Activated gamma-delta T cell treated with anti-CD3 and anti-CD28 coated beads, Interleukin-2, amount 50 U/mL, for 16 hours (primary cell): Measurements from ENCODE around the gene UPB1.
A peak's percentile ranks its signal among the peaks of the same experiment; 100 is the strongest.
"Not testable (repeated sequence)": the region's sequence is repeated elsewhere in the genome, so short reads cannot be mapped to it uniquely, and the experiment has no call there.

Experiments used
- DNase-seq: peaks from one replicate; pipeline ENCODE4 v3.0.0-alpha.2; 2020; ENCODE audit warnings: low read depth

The UPB1 gene

GRCh38 chr22:24535348-24535747, 40.2 kb downstream of the UPB1 start:
- DNase-seq = no peak

DNA sequence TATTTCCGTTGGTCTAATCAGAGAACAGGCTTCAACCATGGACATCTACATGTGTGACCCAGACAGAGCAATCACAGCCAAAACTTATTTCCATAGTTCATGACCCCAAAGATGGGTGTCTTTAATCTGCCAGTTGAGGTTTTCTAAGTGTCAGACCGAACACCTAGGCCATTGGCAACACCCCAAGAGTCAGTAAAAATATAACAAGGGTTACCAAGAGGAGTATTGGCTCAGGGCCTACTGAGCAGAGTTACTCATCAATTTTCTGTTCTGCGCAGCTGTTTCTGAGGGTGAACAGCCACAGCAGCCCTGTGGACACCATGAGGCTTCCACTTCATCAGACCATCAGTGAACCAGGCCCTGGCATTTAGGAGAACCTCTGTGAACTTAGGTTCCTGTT, 41.0 kb downstream of the UPB1 start:
- DNase-seq = no peak

DNA sequence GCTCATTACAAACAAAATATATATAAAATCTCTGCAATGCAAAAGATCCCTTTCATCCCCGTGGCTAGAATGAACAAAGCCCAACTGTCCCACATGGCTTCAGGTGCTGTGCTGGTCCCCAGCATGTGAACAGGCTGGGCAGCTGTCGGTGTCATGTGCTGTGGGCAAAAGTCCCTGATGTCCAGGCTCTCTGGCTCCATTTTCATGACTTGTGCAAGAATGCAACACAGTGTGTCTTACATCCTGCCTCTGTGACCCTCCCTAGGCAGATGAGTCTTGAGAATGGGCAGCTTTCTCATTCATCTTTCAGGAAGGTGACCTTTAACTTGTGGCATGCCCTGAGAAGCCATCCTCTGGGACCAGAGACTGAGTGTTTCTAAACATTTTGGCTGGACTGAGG, 45.3 kb downstream of the UPB1 start:
- DNase-seq = no peak

DNA sequence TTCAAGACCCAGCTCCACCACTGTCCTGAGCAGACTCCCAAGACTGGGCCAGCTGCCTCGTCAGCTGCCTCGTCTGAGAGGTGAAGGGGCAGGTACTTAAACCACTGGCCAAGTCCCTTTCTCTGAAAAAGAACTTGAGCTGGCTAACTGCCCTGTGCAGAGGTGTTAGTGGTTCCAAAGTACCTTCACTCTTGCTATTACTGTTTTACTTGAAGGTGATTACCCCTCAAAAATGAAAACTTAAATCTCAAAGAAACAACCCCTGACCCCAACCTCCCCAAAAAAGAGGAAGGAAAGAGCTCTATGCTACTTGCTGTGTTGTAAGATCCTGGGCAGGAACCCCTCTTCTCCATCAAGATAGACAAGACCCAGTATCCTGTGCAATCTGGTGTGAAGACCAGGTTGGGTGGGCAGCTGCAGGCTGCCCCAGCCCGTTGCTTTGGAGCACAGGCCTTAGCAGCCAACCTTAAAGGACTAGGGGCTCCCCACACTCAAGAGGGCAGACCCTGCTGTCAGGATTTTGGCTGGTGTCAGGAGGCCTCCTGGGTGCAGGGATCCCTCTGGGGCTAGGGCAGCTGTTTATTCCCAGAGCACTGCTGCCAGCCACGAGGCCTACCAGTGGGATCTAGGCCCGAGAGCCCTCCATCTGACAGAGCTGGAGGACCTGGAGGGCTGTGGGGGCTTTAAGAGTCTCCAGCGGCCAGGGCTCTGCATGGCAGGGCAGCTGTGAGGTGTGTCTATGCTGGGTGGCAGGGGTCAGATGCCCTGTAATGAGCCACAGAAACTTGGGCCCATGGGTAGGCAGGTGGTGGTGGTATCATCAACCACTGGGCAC, 46.8 kb downstream of the UPB1 start:
- DNase-seq = no peak

DNA sequence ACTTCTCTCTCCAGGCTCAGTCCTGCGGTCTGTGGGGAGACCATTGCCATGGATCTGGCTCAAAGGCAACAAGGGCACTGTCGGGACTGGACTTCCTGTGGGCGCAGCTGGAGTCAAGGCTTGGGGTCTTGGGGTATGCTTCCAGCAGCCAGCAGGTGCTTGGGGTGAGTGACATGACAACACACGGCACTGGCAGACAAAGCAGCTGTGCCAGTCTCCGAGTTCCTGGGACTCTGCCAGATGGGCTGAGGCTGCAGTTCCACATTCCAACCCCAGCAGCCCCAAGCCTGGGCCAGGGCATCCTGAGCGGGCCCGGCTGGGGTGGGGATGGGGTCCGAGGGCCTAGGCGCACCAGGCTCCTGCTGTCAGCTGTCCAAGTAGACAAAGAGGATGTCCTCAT, 47.5 kb downstream of the UPB1 start:
- no peak for DNase-seq

GRCh38 chr22:24543185-24543601, 48.1 kb downstream of the UPB1 start:
- no peak for DNase-seq

GRCh38 chr22:24543679-24544243, 48.6 kb downstream of the UPB1 start:
- no peak for DNase-seq

- DNase-seq = no peak
These were observed 53.7 kb downstream of the UPB1 start for GRCh38 chr22:24548812-24549211.

DNA sequence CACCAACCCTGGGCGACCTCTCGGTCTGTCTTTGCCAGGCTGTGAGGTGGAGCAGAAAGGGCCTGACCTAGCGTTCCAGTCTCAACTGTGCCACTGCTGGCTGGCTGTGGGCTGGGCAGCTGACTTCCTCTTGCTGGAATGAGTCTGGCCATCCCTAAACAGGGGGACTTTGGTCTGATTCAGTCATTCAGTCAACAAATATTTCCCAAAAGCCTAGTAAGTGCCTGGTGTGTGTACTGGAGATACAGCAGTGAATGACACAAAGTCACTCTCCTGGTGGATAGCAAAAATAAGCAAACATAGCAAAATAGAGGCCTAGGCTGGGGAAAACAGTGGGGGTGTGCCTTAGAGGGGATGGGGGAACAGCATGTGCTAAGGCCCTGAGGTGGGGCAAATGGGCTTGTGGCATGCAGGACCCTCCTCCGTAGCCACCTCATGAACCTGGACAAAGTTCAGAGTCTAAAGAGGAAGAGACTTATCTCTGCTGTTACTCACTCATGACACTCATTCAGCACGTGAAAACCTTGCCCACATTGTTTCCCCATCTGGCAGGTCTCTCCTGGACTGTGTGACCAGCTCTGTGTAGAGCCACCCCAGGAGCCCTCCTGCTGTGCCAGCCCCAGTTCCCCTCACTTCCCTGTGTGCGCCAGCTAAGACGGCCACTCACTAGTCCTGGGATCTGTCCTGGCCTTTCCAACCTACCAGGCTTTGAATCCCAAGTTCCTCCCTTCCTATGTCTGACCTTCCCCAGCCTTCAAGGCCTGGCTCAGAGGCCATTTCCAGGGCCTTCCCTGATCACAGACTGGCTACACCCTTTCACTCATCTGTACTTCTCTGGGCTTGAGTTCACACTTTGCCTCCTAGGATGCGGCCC, 55.1 kb downstream of the UPB1 start:
- no peak for DNase-seq

DNA sequence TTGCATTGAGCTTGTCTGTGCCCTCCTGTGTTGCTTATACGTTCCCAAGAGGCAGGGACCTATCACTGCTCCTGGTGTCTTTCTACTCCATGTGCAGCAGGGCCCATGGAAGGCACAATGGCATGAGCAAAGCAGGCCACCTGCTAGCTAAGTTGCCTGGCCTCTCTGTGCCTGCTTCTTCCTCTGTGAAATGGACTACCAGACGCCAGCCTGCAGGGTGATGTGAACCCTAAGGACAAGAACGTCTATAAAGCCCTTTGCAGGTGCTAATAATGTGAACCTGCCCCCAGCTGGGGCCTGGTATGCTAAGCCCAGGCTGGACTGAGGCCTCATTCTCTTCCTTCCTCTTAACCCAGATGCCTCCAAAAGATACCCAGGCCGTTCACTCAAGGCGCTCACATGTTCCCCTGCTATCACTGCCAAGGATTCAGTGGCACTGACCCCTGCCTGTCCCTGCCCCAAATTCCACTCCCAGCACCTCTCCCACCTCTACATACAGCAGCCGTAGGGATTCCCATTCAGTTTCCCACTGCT, 55.8 kb downstream of the UPB1 start:
- DNase-seq = no peak

DNA sequence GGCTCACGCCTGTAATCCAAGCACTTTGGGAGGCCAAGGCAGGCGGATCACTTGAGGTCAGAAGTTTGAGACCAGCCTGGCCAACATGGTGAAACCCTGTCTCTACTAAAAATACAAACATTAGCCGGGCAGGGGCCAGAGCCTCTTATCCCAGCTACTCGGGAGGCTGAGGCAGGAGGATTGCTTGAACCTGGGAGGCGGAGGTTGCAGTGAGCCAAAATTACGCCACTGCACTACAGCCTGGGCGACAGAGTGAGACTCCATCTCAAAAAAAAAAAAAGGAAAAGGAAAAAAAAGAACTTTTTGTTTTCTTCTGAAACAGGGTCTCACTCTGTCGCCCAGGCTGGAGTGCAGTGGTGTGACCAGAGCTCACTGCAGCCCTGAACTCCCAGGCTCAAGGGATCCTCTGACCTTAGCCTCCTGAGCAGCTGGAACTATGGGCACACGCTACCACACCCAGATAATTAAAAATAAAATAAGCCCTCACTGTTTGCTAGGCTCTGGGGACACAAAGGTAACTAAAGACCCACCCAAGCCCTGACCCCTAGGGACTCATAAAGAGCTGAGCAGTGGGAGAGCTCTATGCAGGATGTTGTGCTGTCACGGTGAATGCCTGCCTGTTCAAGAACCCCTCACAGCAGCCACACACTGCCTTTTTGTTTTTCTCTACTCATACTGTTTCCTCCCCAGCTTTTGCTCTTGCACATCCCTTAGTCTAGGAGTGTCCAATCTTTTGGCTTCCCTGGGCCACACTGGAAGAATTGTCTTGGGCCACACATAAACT, 57.6 kb downstream of the UPB1 start:
- DNase-seq = not testable (repeated sequence)

GRCh38 chr22:24553597-24554312, 58.6 kb downstream of the UPB1 start:
- no peak for DNase-seq

DNA sequence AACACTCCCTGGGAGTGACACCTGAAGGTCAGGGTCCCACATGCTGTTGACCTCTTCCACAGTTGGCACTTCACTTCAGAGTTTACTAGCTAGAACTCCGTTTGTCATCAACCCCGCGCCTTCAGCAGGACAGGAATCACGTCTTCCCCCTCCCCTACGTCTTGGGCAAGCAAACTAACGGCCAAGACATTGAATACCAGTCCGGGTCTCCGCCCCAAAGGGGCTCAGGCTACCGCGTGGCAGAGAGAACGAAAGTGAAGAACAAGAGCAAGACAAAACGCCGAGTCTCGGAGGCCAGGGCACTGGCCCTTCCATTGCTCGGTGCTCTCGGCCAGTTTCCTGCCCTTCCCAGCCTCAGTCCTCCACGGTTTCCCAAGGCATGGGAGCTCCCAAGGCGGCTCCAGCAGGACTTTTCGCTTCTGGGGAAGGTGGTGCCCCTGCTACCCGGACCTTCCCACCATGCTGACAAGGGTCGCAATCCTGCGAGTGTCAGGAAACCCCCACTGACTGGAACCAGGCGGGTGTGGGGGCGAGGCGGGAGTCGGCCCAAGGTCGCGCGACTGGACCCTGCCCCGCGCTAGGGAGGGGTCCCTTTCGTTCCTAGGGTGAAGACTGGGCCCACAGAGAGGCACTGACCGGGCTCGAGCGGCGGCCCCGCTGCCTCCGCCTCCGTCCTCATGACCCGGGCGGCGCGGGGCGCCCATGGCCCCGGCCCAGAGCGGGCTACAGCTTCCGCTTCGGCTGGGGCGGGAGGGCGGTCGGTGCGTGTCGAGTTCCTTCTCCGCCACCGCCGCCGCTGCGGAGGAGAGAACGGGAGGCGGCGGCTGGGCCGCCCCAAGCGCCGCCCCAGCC, 59.4 kb downstream of the UPB1 start, which contains the start of gene GUCD1:
Gene GUCD1, minus strand, starts transcription at position 826 of the 852 bp plus-strand sequence. Its CDS starts 147 bp downstream, at position 679.
- DNase-seq = peak; percentile 4

DNA sequence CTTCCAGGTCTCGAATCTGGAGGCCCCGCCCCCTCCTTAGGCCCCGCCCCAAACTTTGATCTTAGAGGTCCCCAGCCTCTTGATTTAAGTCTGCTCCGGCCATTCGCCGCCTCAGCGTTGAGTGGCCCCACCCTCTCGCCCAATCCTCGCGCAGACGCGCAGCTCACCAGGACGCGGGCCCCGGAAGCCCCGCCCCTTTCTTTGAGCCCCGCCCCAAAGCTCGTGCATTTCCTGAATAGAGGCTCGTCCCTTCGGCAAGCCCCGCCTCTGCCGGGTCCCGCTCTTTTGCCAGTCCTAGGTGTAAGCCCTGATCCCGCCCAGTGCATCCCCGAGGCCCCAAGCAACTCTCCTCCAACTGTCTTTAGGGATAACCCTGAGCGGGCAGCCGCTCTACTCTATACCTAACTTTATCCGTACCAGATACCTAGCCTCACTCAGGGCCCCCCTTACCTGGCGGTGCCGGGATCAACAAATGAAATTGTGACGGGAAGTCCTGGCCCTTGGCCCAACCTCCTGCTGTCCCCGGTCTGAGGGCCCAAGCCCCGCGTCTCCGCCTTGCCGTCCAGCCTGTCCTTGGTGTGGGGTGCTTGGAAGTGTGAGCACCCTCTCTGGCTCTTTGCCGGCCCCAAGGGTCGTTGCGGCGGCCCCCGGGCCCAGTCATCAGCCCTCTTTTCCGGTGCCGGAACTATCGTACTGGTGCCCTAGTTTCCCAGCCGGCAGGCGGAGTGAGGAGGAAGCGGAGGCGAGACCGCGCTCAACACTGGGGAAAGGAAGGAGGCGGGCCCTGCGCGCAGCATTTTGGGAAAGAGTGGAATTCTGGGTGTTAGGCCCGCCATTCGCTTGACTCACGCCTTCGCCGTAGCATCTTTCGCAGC, 60.3 kb downstream of the UPB1 start, which contains the start of gene SNRPD3:
Gene SNRPD3, plus strand, starts transcription at position 835 of the 875 bp plus-strand sequence. CDS start 1,676 bp downstream, outside the sequence.
- DNase-seq = peak; percentile 100

GRCh38 chr22:24559471-24559870, 64.3 kb downstream of the UPB1 start:
- DNase-seq = no peak

DNA sequence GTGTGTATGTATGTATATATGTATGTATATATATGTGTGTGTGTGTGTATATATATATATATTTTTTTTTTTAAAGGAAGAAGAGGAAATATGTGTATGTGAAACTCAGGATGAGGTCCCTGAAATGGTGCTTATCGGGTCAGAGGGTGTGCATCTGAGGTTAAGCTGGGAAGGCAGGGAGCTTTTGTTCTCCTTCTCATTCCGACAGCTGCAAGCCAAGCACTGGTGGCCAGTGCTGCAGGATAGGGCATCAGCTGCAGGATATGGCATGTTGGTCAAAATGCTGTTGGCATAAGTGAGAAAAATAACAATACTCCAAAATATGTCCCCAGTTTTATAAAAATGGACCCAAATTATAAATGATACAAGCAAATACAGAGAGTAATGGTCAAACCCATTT, 68.1 kb downstream of the UPB1 start:
- DNase-seq = no peak

DNA sequence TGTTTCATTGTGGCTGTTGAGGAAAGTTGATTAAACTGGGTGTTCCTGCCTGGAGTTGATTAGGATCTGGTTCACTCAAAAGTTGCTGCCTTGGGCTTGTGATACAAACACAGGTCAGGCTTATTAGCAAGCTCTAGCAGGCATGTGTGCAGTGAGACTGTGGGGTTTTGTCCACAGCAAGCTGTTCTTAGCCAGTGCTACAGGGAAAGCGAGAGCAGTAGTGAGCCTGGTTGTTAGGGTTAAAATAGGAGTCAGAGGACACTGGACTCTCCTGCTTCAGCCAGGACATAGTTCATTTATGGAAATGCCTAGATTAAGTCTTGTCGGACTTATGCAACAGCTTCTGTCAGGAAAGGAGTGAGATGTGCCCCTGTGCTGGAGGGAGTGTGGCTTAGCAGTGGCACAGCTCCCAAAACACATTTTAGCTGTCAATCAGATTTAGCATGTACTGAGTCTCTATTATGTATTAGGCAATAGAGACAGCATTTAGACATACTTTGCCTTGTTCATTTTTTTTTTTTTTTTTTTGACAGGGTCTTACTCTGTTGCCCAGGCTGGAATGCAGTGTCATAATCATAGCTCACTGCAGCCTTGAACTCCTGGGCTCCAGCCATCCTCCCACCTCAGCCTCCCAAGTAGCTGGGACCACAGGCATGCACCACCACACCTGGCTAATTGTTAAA, 69.4 kb downstream of the UPB1 start:
- DNase-seq = no peak

- DNase-seq = no peak
These were observed 69.9 kb downstream of the UPB1 start for GRCh38 chr22:24565077-24565476.
